Common myeloid progenitor, CD34-positive (primary cell): ENCODE measurements around the gene DDR1.
A peak's percentile ranks its signal among the peaks of the same experiment; 100 is the strongest.

Source experiments
- CTCF ChIA-PET: fragments of 350-600 bp; sonication (Branson Sonifier 250); formaldehyde crosslinking; loops from one replicate; lab custom pipeline; 2021; ENCODE audit warnings: antibody characterized with exemption; lab: Charles Lee
- POLR2A ChIA-PET: fragments of 350-600 bp; sonication (Branson Sonifier 250); formaldehyde crosslinking; loops from one replicate; lab custom pipeline; 2021; ENCODE audit warnings: antibody characterized with exemption; lab: Charles Lee
- DNase-seq, 3 donors: peaks; one replicate each; pipeline versions ENCODE4 v3.0.0 to v3.0.0-alpha.2; 2013
- H3K27ac ChIP-seq, 2 experiments: 1 replicate in 1 of 2; 2 replicates in 1 of 2; pipeline ENCODE4 v1.7.0; 2013; ENCODE audit warnings: inconsistent platforms in 2 of 2, low read length in 2 of 2, mild to moderate bottlenecking in 2 of 2, low read depth in 1 of 2, moderate library complexity in 1 of 2; ENCODE audit not compliant: severe bottlenecking in 2 of 2, insufficient read depth in 1 of 2, poor library complexity in 1 of 2
- H3K27me3 ChIP-seq, 5 experiments: replicated peaks in 2 of 5; 1 replicate in 3 of 5; 2 replicates in 2 of 5; pipeline versions ENCODE4 v1.6.1 to v1.7.0; 2013; ENCODE audit warnings: low read length in 4 of 5, mild to moderate bottlenecking in 2 of 5, moderate library complexity in 2 of 5, inconsistent platforms in 1 of 5; ENCODE audit not compliant: insufficient read depth in 5 of 5, control insufficient read depth in 4 of 5
- H3K36me3 ChIP-seq, 4 experiments: 1 replicate in 2 of 4; 2 replicates in 2 of 4; pipeline versions ENCODE4 v1.6.1 to v1.7.0; 2013; ENCODE audit warnings: low read length in 3 of 4, control low read depth in 1 of 4, mild to moderate bottlenecking in 1 of 4; ENCODE audit not compliant: control insufficient read depth in 4 of 4, insufficient read depth in 4 of 4
- H3K4me1 ChIP-seq, 4 experiments: 1 replicate in 3 of 4; 2 replicates in 1 of 4; pipeline versions ENCODE4 v1.6.1 to v1.7.1; 2013; ENCODE audit warnings: low read length in 3 of 4, mild to moderate bottlenecking in 3 of 4, control low read depth in 1 of 4, inconsistent platforms in 1 of 4, moderate library complexity in 1 of 4; ENCODE audit not compliant: control insufficient read depth in 4 of 4, insufficient read depth in 4 of 4; ENCODE audit errors: control extremely low read depth in 1 of 4
- H3K4me3 ChIP-seq, 7 experiments: 1 replicate in 4 of 7; 2 replicates in 3 of 7; pipeline versions ENCODE4 v1.5.1 to v1.7.0; 2013; ENCODE audit warnings: mild to moderate bottlenecking in 7 of 7, low read length in 6 of 7, moderate library complexity in 6 of 7, inconsistent platforms in 2 of 7, low read depth in 2 of 7, control low read depth in 1 of 7; ENCODE audit not compliant: insufficient read depth in 4 of 7, control insufficient read depth in 1 of 7; ENCODE audit errors: extremely low read depth in 1 of 7
- H3K9me3 ChIP-seq, 5 experiments: 1 replicate in 4 of 5; 2 replicates in 1 of 5; pipeline versions ENCODE4 v1.6.1 to v1.7.1; 2013; ENCODE audit warnings: low read length in 4 of 5, mild to moderate bottlenecking in 2 of 5, inconsistent platforms in 1 of 5, low read depth in 1 of 5, moderate library complexity in 1 of 5; ENCODE audit not compliant: control insufficient read depth in 4 of 5, insufficient read depth in 2 of 5; ENCODE audit errors: control extremely low read depth in 1 of 5
- WGBS: methylation state at CpG from one replicate; pipeline ENCODE4 v1.1.5; 2013; ENCODE audit not compliant: insufficient coverage; 5-methylcytosine and 5-hydroxymethylcytosine counted together

The DDR1 gene

DNA sequence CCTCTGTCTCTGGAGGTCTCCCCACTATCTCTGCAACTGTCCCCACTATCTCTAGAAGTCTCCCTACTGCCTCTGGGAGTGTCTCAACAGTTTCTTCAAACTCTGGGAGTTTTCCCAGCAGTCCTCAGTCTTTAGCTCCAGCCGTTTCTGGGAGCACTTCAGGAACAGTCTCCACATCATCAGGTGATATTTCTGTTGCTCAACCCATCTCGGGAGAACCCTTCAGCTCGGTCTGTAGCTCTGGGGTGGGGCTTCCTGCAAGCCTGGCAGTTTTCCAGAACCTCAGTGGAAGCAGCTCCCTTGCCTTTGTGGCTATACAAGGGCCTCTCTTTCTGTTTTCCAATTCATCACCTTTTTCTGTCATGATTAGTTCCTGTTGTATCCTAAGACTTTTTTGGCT, 50.7 kb downstream of the DDR1 start:
- H3K4me3 ChIP-seq: no peak overlapping the region
- POLR2A ChIA-PET: interaction anchor here (0.7 kb wide), 1 partner anchor 22 kb away, joined by 5 read pairs; no protein-coding TSS in a partner anchor
- 22% methylated on average over 3 of the region's 3 CpGs for WGBS
- CTCF ChIA-PET: interaction anchor here (0.8 kb wide), 1 partner anchor 19 kb away, joined by 3 read pairs; no protein-coding TSS in a partner anchor
- no peak for DNase-seq
- H3K36me3 ChIP-seq: no peaks in the 10 kb centered on the region
- H3K27me3 ChIP-seq: peaks cover 0 to 8% (median 3%) of the 10 kb centered on the region in 5 experiments
- H3K4me1 ChIP-seq: no peaks in the 10 kb centered on the region
- H3K9me3 ChIP-seq: no peaks in the 10 kb centered on the region
- H3K27ac ChIP-seq: no peak overlapping the region

GRCh38 chr6:30937265-30937664, 52.9 kb downstream of the DDR1 start:
- CTCF ChIA-PET: interaction anchor here (0.9 kb wide), 2 partner anchors 81 to 141 kb away, joined by 3 read pairs; no protein-coding TSS in a partner anchor
- WGBS: 89% methylated on average over 3 of the region's 6 CpGs

GRCh38 chr6:30938730-30939129, 54.4 kb downstream of the DDR1 start:
- WGBS: 82% methylated on average over 3 of the region's 4 CpGs
- Histone ChIP-seq H3K36me3 (no peaks in the 10 kb centered on the region), H3K9me3 (no peaks in the 10 kb centered on the region), H3K27ac (no peak overlapping the region), H3K27me3 (peaks cover 0 to 43% (median 13%) of the 10 kb centered on the region in 5 experiments), H3K4me1 (no peaks in the 10 kb centered on the region), H3K4me3 (no peak overlapping the region)
- DNase-seq: no peak
- POLR2A ChIA-PET: no interaction called here
- CTCF ChIA-PET: no interaction called here

More at GRCh38 chr6:30937265-30937664, 52.9 kb downstream of the DDR1 start:
- POLR2A ChIA-PET: no interaction called here
- H3K4me3 ChIP-seq: no peak overlapping the region
- no peaks in the 10 kb centered on the region for H3K36me3 ChIP-seq
- no peak for DNase-seq
- peaks cover 0 to 28% (median 6%) of the 10 kb centered on the region in 5 experiments for H3K27me3 ChIP-seq
- no peaks in the 10 kb centered on the region for H3K9me3 ChIP-seq
- no peak overlapping the region for H3K27ac ChIP-seq
- no peaks in the 10 kb centered on the region for H3K4me1 ChIP-seq

DNA sequence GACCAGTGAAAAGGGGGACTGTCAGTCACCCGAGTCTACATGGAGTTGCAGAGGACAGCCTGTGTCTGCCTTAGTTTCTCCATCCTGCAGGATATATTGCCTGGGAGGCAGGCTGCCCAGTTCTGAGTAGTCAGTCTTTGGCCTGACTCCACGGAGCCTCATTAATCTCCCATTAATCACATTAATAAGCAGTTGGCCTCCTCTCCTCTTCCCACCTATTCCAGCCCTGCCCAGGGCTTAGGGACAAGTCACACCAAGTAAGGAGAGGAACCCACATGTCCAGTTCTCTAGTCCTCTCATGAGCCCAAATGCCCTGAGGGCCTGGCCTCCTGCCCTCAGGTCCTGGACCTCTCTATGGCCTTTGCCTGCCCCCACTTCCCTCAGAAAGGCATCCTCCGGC, 55.2 kb downstream of the DDR1 start:
- no peak overlapping the region for H3K4me3 ChIP-seq
- no peaks in the 10 kb centered on the region for H3K4me1 ChIP-seq
- DNase-seq: no peak
- CTCF ChIA-PET: no interaction called here
- peaks cover 0 to 49% (median 10%) of the 10 kb centered on the region in 5 experiments for H3K27me3 ChIP-seq
- H3K36me3 ChIP-seq: no peaks in the 10 kb centered on the region
- no peaks in the 10 kb centered on the region for H3K9me3 ChIP-seq
- POLR2A ChIA-PET: interaction anchor here (0.6 kb wide), 1 partner anchor 24 kb away, joined by 3 read pairs; no protein-coding TSS in a partner anchor
- no peak overlapping the region for H3K27ac ChIP-seq
- WGBS: 100% methylated on average over 2 of the region's 3 CpGs

DNA sequence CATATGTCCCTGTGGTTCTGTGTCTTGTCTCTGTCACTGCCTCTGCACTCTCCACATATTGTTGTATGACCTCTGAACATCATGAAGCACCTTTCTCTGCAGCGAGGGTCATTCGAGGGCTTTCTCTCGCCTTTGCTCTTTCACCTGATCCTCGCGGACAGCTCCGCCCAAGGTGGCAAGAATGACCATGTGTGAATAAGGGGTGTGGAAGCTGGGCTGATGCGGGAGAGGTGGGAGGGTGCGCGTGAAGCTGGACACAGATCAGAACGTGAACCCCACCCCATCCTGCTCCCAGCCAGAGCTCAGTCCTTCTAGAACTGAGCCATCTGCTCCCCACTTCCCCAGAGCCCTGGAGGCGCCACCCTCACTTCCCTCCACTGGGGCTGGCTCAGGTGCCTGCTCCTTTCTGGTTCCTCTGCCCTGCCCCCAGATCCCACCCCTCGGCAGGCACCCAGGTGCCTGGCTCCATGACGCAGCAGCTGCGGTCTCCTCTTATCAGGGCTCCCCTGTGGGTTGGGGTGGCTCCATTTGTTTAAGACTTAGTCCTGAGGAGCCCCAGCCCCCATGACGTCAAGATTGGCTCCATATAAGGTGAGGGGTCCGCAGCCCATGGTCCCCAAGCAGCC, 56.2 kb downstream of the DDR1 start, which contains the start of gene MUCL3:
TSS of gene MUCL3 (plus strand) at position 613 of the 626 bp plus-strand sequence. CDS start 27 bp downstream, outside the sequence.
- 52% methylated on average over 4 of the region's 16 CpGs for WGBS

GRCh38 chr6:30942338-30943060, 58.2 kb downstream of the DDR1 start:
- CTCF ChIA-PET: interaction anchor here (0.7 kb wide), 1 partner anchor 13 kb away, joined by 3 read pairs; no protein-coding TSS in a partner anchor
- Histone ChIP-seq H3K9me3 (no peaks in the 10 kb centered on the region), H3K27me3 (peaks cover 0 to 53% (median 13%) of the 10 kb centered on the region in 5 experiments), H3K4me3 (no peak overlapping the region), H3K36me3 (no peaks in the 10 kb centered on the region), H3K4me1 (no peaks in the 10 kb centered on the region), H3K27ac (no peak overlapping the region)
- POLR2A ChIA-PET: no interaction called here
- WGBS: 21% methylated on average over 6 of the region's 15 CpGs
- peak; percentile 28 to 39 (median 37) for DNase-seq

More for the DNA sequence above, 56.2 kb downstream of the DDR1 start, which contains the start of gene MUCL3:
- Histone ChIP-seq H3K4me1 (no peaks in the 10 kb centered on the region), H3K36me3 (no peaks in the 10 kb centered on the region), H3K27me3 (peaks cover 0 to 49% (median 10%) of the 10 kb centered on the region in 5 experiments), H3K4me3 (no peak within 1 kb of the TSS), H3K9me3 (no peaks in the 10 kb centered on the region), H3K27ac (no peak within 1 kb of the TSS)
- POLR2A ChIA-PET: no interaction called here
- CTCF ChIA-PET: interaction anchor here (1.2 to 1.4 kb wide), 3 partner anchors 25 to 147 kb away, joined by 4 to 7 read pairs (median 6); no protein-coding TSS in a partner anchor
- peak in 1 of 3 donors; percentile 7 for DNase-seq
